HG03460 (cell line): Measurements from ENCODE around the gene DNER.
"Not testable (repeated sequence)": the region's sequence is repeated elsewhere in the genome, so short reads cannot be mapped to it uniquely, and the experiment has no call there.

ENCODE experiments used
- ATAC-seq: cut with Tn5 transposase; IDR thresholded peaks from one replicate; pipeline ENCODE4 v1.9.1; 2021; ENCODE audit not compliant: unreplicated experiment

DNER gene

GRCh38 chr2:229409751-229410181, 304.6 kb downstream of the DNER start:
- ATAC-seq = no peak

GRCh38 chr2:229408962-229409361, 305.4 kb downstream of the DNER start:
- no peak for ATAC-seq

GRCh38 chr2:229408356-229408755, 306.0 kb downstream of the DNER start:
- no peak for ATAC-seq

GRCh38 chr2:229407170-229407569, 307.2 kb downstream of the DNER start:
- ATAC-seq = no peak

GRCh38 chr2:229405796-229406195, 308.6 kb downstream of the DNER start:
- ATAC-seq = no peak

GRCh38 chr2:229403296-229403695, 311.1 kb downstream of the DNER start:
- no peak for ATAC-seq

- no peak for ATAC-seq
These were observed 313.0 kb downstream of the DNER start for GRCh38 chr2:229401171-229401865.

GRCh38 chr2:229393926-229394325, 320.4 kb downstream of the DNER start:
- ATAC-seq = no peak

GRCh38 chr2:229392196-229392595, 322.2 kb downstream of the DNER start:
- ATAC-seq = no peak

- no peak for ATAC-seq
These were observed 325.6 kb downstream of the DNER start for GRCh38 chr2:229388731-229389130.

GRCh38 chr2:229387866-229388265, 326.5 kb downstream of the DNER start:
- no peak for ATAC-seq

- ATAC-seq = no peak
These were observed 334.2 kb downstream of the DNER start for GRCh38 chr2:229380101-229380625.

- no peak for ATAC-seq
These were observed 336.0 kb downstream of the DNER start for GRCh38 chr2:229378386-229378785.

GRCh38 chr2:229376866-229377265, 337.5 kb downstream of the DNER start:
- no peak for ATAC-seq

- no peak for ATAC-seq
These were observed 339.1 kb downstream of the DNER start for GRCh38 chr2:229375251-229375650.

GRCh38 chr2:229373311-229373710, 341.0 kb downstream of the DNER start:
- not testable (repeated sequence) for ATAC-seq

- no peak for ATAC-seq
These were observed 342.1 kb downstream of the DNER start for GRCh38 chr2:229372207-229372606.

- no peak for ATAC-seq
These were observed 343.3 kb downstream of the DNER start for GRCh38 chr2:229371086-229371485.

- no peak for ATAC-seq
These were observed 343.8 kb downstream of the DNER start for GRCh38 chr2:229370509-229370908.

- ATAC-seq = no peak
These were observed 351.1 kb downstream of the DNER start for GRCh38 chr2:229363185-229363814.

- no peak for ATAC-seq
These were observed 363.5 kb downstream of the DNER start for GRCh38 chr2:229350883-229351282.

GRCh38 chr2:229350117-229350805, 364.1 kb downstream of the DNER start:
- no peak for ATAC-seq
